Calu3 (cell line): ENCODE data around the gene GATAD2B. TPM values are rescaled to one million over a fixed set of nuclear protein-coding genes. Genes with fewer than 3 reads are reported as not detected.

ENCODE experiments used
- BruUV-seq: library from RNA; stranded (reverse); fragments of 400-500 nt; replicated peaks from 2 replicates; lab custom pipeline; 2021; lab: Mats Ljungman, UMichigan
- CTCF ChIA-PET: fragments of 300-600 bp; sonication (Branson Sonifier 250); formaldehyde crosslinking; loops from one replicate; lab custom pipeline; 2022; ENCODE audit warnings: antibody characterized with exemption; lab: Charles Lee
- DNase-seq: peaks from one replicate; pipeline ENCODE4 v3.0.0; 2022
- H3K27ac Mint-ChIP-seq: one replicate; pipeline ENCODE4 v1.8.0; 2022; ENCODE audit warnings: mixed read lengths; ENCODE audit not compliant: unreplicated experiment
- H3K27me3 Mint-ChIP-seq: one replicate; pipeline ENCODE4 v1.8.0; 2022; ENCODE audit warnings: mixed read lengths; ENCODE audit not compliant: unreplicated experiment
- H3K36me3 Mint-ChIP-seq: one replicate; pipeline ENCODE4 v1.8.0; 2022; ENCODE audit warnings: mild to moderate bottlenecking, moderate library complexity, mixed read lengths; ENCODE audit not compliant: insufficient read depth, unreplicated experiment
- H3K4me1 Mint-ChIP-seq: one replicate; pipeline ENCODE4 v1.8.0; 2022; ENCODE audit warnings: mild to moderate bottlenecking, low read depth, mixed read lengths; ENCODE audit not compliant: unreplicated experiment
- H3K4me3 Mint-ChIP-seq: one replicate; pipeline ENCODE4 v1.8.0; 2022; ENCODE audit warnings: mild to moderate bottlenecking, low read depth, moderate library complexity, mixed read lengths; ENCODE audit not compliant: unreplicated experiment
- H3K9me3 Mint-ChIP-seq: one replicate; pipeline ENCODE4 v1.8.0; 2022; ENCODE audit warnings: low read depth, mixed read lengths; ENCODE audit not compliant: unreplicated experiment
- intact Hi-C: fragments of 100-400 bp; cut with micrococcal nuclease; formaldehyde crosslinking; loops from one replicate; pipeline ENCODE4 v1.10.0; 2022; ENCODE audit not compliant: unreplicated experiment
- total RNA-seq: library from RNA; stranded (reverse); gene quantifications from 2 replicates; pipeline ENCODE4 v1.2.3, GENCODE V29; 2022
- TF ChIP-seq, protein P1 (sequence below): fragments of 200-600 bp; IDR thresholded peaks from one replicate; pipeline ENCODE4 v1.8.0; 2022; ENCODE audit warnings: antibody characterized with exemption; ENCODE audit not compliant: unreplicated experiment

The GATAD2B gene
- total RNA-seq, 1 experiment from 2014 or later = 62.5 TPM

DNA sequence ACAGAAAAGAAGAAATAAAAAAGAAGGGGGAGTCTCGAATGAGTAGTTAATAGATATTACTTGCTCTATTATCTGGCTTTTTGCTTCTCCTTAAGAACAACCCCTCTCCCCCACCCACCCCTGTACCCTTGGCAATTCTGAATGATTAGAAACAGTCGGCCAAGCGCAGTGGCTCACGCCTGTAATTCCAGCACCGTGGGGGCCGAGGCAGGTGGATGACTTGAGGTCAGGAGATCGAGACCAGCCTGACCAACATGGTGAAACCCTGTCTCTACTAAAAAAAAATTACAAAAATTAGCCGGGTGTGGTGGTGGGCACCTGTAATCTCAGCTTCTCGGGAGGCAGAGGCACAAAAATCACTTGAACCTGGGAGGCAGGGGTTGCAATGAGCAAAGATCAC lies 42.7 kb downstream of the GATAD2B start:
- BruUV-seq = no TSS peak
- no peaks in the 10 kb centered on the region for H3K9me3 Mint-ChIP-seq
- no peaks in the 10 kb centered on the region for H3K27me3 Mint-ChIP-seq
- TF ChIP-seq, protein P1, sequence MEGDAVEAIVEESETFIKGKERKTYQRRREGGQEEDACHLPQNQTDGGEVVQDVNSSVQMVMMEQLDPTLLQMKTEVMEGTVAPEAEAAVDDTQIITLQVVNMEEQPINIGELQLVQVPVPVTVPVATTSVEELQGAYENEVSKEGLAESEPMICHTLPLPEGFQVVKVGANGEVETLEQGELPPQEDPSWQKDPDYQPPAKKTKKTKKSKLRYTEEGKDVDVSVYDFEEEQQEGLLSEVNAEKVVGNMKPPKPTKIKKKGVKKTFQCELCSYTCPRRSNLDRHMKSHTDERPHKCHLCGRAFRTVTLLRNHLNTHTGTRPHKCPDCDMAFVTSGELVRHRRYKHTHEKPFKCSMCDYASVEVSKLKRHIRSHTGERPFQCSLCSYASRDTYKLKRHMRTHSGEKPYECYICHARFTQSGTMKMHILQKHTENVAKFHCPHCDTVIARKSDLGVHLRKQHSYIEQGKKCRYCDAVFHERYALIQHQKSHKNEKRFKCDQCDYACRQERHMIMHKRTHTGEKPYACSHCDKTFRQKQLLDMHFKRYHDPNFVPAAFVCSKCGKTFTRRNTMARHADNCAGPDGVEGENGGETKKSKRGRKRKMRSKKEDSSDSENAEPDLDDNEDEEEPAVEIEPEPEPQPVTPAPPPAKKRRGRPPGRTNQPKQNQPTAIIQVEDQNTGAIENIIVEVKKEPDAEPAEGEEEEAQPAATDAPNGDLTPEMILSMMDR = no peak
- H3K4me1 Mint-ChIP-seq = no peaks in the 10 kb centered on the region
- no peak for DNase-seq
- no peak overlapping the region for H3K4me3 Mint-ChIP-seq
- H3K36me3 Mint-ChIP-seq = no peaks in the 10 kb centered on the region
- CTCF ChIA-PET = no interaction called here
- intact Hi-C loops = no loop called here
- H3K27ac Mint-ChIP-seq = no peak overlapping the region

DNA sequence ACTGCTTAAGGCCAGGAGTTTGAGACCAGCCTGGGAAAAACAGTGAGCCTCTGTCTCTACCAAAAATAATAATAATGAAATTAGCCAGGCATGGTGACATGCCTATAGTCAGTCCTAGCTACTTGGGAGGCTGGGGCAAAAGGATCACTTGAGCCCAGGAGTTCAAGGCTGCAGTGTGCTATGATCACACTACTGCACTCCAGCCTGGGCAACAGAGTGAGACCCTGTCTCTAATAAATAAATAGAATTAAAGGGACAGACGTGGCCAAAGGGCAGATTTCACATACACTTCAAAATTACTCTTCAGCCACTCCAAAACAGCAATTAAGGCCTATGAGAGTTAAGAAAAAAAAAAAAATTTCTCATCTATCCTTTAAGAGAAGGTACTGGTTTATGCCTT lies 45.7 kb downstream of the GATAD2B start:
- CTCF ChIA-PET = interaction anchor here (0.7 kb wide), 1 partner anchor 23 kb away, joined by 3 read pairs; no protein-coding TSS in a partner anchor
- TF ChIP-seq, protein P1 = no peak
- DNase-seq = no peak
- intact Hi-C loops = no loop called here
- H3K4me3 Mint-ChIP-seq = no peak overlapping the region
- no peaks in the 10 kb centered on the region for H3K9me3 Mint-ChIP-seq
- no TSS peak for BruUV-seq
- H3K27ac Mint-ChIP-seq = no peak overlapping the region
- no peaks in the 10 kb centered on the region for H3K4me1 Mint-ChIP-seq
- no peaks in the 10 kb centered on the region for H3K27me3 Mint-ChIP-seq
- H3K36me3 Mint-ChIP-seq = no peaks in the 10 kb centered on the region

DNA sequence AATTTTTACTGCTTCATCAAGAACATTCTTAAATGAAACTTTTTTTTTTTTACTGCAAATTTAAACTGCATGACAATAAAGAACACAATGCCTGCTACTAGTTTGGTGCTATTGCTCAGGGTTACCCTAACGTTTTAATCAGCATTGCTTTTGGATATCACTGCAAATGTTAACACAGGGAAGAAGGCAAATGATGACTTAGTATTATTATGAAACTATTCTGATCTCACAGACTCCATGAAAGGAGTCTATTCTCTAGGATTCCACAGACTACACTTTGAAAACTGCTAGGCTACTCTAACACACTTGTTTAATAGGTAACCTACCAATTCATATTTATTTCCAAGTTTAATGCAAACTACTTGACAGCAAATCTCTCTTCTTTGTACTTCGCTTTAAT lies 49.8 kb downstream of the GATAD2B start:
- no peak for DNase-seq
- no peak overlapping the region for H3K4me3 Mint-ChIP-seq
- H3K9me3 Mint-ChIP-seq = no peaks in the 10 kb centered on the region
- H3K4me1 Mint-ChIP-seq = no peaks in the 10 kb centered on the region
- CTCF ChIA-PET = no interaction called here
- H3K36me3 Mint-ChIP-seq = no peaks in the 10 kb centered on the region
- H3K27me3 Mint-ChIP-seq = no peaks in the 10 kb centered on the region
- no peak overlapping the region for H3K27ac Mint-ChIP-seq
- BruUV-seq = no TSS peak
- intact Hi-C loops = no loop called here
- TF ChIP-seq, protein P1 = no peak

DNA sequence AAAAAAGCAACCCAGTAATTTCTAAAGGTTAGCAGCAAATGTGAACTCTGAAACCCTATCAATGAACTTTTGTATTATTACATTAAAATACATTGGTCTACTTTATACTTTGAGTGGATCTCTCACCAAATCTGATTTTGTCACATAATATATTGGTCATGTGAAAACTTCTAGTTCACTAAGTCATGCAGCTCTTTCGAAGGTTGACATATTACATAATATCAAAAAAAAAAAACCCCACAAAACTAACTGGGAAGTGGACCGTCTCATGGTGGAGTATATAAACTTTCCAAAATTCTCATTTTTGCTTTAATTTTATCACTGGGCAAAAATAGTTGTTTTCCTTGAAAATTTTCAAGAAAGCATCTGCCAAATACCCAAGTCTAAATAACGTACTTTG lies 50.4 kb downstream of the GATAD2B start:
- BruUV-seq = no TSS peak
- TF ChIP-seq, protein P1 = no peak
- intact Hi-C loops = no loop called here
- Mint-ChIP-seq H3K9me3 (no peaks in the 10 kb centered on the region), H3K27ac (no peak overlapping the region), H3K4me3 (no peak overlapping the region), H3K27me3 (no peaks in the 10 kb centered on the region), H3K36me3 (no peaks in the 10 kb centered on the region), H3K4me1 (no peaks in the 10 kb centered on the region)
- CTCF ChIA-PET = interaction anchor here (0.7 kb wide), 1 partner anchor 11 kb away, joined by 3 read pairs; no protein-coding TSS in a partner anchor
- no peak for DNase-seq
